Cardiac muscle cell (in vitro differentiated cells and primary cell): ENCODE data around the gene DLG5. TPM values are rescaled to one million over a fixed set of nuclear protein-coding genes. Genes with fewer than 3 reads are reported as not detected.

ENCODE experiments used
- DNase-seq, 2 donors: peaks; one replicate each; pipeline versions ENCODE4 v3.0.0 to v3.0.0-alpha.2; 2010 to 2017; ENCODE audit warnings: low read depth in 1 of 2, low spot score in 1 of 2
- H3K27ac ChIP-seq: fragments of 200-600 bp; sonication (generic); 2 replicates; pipeline ENCODE4 v1.5.1; 2016
- H3K27me3 ChIP-seq: fragments of 200-600 bp; sonication (generic); 2 replicates; pipeline ENCODE4 v1.6.0; 2016; ENCODE audit warnings: control low read depth
- H3K36me3 ChIP-seq: fragments of 200-600 bp; sonication (generic); 2 replicates; pipeline ENCODE4 v1.5.1; 2016; ENCODE audit warnings: control low read depth
- H3K4me1 ChIP-seq: fragments of 200-600 bp; sonication (generic); 2 replicates; pipeline ENCODE4 v1.8.1; 2017; ENCODE audit warnings: low read depth, mild to moderate bottlenecking, mixed run types
- H3K4me3 ChIP-seq: fragments of 200-600 bp; sonication (generic); 2 replicates; pipeline ENCODE4 v1.5.1; 2016; ENCODE audit warnings: mild to moderate bottlenecking
- H3K9me3 ChIP-seq: fragments of 200-600 bp; sonication (generic); 2 replicates; pipeline ENCODE4 v1.5.1; 2017; ENCODE audit warnings: low read depth, mild to moderate bottlenecking, control low read depth
- polyA plus RNA-seq: library from polyadenylated mRNA; unstranded; fragments of >200 nt; fragmentation: Nextera tagmentation; extraction: Ambion mirVana; gene quantifications from 2 replicates; pipeline ENCODE4 v1.2.1, GENCODE V29; 2016
- total RNA-seq: library from RNA; depleted of rRNA; stranded (reverse); fragments of >200 nt; gene quantifications from 2 replicates; pipeline ENCODE4 v1.2.3, GENCODE V29; 2016
- TF ChIP-seq, protein P1 (sequence below): IDR thresholded peaks from 2 replicates; pipeline ENCODE4 v1.5.1; 2012; ENCODE audit warnings: low read depth, mild to moderate bottlenecking, low read length

The DLG5 gene
- total and polyA plus RNA-seq, 2 experiments from 2014 or later: 20.3 to 64.4 TPM

DNA sequence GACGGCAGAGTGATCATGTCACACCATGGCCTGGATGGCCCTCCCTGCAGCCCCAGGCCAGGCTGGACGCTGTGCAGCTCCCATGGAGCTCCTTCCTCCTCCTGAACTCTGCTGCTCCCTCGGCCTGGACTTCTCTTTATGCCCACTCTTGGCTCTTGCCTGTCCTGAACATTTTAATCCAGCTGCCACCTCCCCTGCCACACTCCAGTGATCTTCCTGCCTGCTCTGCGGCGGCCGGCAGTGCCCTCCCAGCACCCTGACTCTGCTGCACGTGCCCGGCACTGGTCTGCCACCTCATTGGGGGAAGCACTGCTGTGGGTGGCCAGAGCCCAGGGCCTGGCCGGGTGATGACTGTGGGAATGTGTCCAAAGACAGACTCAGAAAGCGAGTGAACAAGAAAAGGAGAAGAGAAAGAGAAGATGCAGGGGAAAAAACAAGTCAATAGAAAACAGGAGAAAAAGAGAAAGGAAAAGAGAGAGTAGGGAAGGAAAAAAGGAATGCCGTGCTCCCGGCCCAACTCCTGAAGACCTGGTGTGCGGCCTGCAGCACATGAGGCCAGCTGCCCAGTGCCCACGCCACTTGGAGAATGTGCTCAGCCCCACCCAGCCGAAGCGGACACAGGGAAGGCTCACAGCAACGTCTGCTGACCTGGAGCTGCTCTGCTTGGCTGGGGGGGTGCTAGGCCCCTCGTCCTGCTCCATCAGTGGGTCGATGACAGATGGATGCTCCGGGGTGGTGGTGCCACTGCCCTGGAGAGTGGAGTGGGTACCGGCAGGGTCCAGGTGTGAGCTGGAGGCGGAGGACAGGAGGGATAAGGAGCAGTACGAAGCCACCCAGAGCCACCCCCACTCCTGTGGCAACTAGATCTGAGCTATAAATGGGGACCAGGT, 115.9 kb downstream of the DLG5 start:
- H3K4me3 ChIP-seq: no peak overlapping the region
- no peak for DNase-seq
- H3K36me3 ChIP-seq: peaks cover 40% of the 10 kb centered on the region
- no peak overlapping the region for H3K27ac ChIP-seq
- TF ChIP-seq, protein P1, sequence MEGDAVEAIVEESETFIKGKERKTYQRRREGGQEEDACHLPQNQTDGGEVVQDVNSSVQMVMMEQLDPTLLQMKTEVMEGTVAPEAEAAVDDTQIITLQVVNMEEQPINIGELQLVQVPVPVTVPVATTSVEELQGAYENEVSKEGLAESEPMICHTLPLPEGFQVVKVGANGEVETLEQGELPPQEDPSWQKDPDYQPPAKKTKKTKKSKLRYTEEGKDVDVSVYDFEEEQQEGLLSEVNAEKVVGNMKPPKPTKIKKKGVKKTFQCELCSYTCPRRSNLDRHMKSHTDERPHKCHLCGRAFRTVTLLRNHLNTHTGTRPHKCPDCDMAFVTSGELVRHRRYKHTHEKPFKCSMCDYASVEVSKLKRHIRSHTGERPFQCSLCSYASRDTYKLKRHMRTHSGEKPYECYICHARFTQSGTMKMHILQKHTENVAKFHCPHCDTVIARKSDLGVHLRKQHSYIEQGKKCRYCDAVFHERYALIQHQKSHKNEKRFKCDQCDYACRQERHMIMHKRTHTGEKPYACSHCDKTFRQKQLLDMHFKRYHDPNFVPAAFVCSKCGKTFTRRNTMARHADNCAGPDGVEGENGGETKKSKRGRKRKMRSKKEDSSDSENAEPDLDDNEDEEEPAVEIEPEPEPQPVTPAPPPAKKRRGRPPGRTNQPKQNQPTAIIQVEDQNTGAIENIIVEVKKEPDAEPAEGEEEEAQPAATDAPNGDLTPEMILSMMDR: no peak
- no peaks in the 10 kb centered on the region for H3K27me3 ChIP-seq
- H3K4me1 ChIP-seq: no peaks in the 10 kb centered on the region
- H3K9me3 ChIP-seq: no peaks in the 10 kb centered on the region

DNA sequence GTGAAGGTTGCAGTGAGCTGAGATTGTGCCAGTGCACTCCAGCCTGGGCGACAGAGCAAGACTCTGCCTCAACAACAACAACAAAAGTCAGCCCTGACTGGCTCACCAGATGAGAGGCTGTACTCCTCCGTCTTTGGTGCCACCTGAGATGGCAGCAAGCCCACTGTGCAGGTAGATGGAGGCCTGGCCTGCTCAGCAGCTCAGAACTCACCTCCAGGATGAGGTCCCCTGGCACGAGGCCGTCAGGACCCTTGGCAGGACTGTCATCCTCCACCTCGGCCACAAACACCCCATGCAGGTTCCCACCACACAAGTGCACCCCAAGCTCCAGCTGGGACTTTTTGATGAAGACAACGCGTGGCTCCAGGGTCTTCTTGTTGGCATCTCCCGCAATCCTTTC, 117.2 kb downstream of the DLG5 start:
- H3K27ac ChIP-seq: no peak overlapping the region
- H3K27me3 ChIP-seq: no peaks in the 10 kb centered on the region
- peaks cover 37% of the 10 kb centered on the region for H3K36me3 ChIP-seq

DNA sequence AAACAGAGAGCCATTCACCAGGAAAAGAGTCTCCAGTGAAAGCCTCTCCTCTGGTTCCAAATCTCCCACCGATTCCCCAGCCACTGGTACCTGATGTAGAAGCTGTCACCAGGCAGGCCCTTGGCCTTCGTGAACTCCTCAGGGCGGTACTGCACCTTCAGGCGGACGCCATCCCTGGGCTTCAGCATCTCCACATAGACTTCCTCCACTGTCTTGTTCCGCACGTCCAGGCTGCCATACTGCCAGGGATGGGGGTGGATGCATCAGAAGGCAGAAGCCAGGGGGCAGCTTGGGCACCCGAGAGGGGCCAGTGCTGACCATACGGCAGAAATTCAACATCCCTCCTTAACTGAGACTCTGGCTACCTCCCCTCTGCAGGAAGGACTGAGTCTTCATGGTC, 118.8 kb downstream of the DLG5 start:
- DNase-seq: no peak
- H3K4me1 ChIP-seq: no peaks in the 10 kb centered on the region
- H3K9me3 ChIP-seq: no peaks in the 10 kb centered on the region
- no peaks in the 10 kb centered on the region for H3K27me3 ChIP-seq
- TF ChIP-seq, protein P1: no peak
- no peak overlapping the region for H3K4me3 ChIP-seq
- peaks cover 41% of the 10 kb centered on the region for H3K36me3 ChIP-seq
- H3K27ac ChIP-seq: no peak overlapping the region

More for the DNA sequence above, 117.2 kb downstream of the DLG5 start:
- no peak for DNase-seq
- Histone ChIP-seq H3K4me3 (no peak overlapping the region), H3K9me3 (no peaks in the 10 kb centered on the region), H3K4me1 (no peaks in the 10 kb centered on the region)
- TF ChIP-seq, protein P1: no peak

DNA sequence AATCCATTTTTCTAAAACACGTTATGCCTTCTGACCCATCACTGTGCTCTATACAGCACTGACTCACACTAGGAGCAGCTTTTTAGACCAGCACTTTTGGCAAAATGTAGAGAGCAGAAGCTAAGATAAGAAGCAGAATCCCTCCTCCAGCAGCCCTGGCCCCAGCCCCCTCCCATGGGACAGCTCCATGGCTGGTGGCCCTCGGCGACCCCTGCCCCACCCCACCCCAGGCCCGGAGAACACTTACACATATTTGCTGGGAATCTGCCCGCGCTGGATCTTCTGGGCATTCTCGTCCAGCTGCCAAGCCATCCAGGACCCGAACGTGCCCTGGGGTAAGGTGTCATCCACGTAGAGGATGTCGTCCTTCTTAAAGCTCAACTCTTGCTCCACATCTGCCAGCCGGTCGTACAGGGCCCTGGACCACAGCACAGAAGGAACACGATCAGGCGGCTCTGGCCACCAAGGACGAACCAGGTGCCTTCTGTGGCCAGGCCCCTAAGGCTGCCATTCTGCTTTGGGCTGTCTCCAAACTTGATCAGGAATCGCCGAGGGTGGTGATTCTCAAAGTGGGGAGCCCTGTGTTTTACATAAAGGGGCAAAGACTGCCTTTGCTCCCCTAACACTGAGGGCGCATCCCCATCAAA, 119.9 kb downstream of the DLG5 start:
- Histone ChIP-seq H3K27ac (peak overlapping the region; percentile 54), H3K4me1 (no peaks in the 10 kb centered on the region), H3K36me3 (peaks cover 36% of the 10 kb centered on the region), H3K4me3 (no peak overlapping the region), H3K27me3 (no peaks in the 10 kb centered on the region), H3K9me3 (no peaks in the 10 kb centered on the region)
- TF ChIP-seq, protein P1: no peak
- DNase-seq: no peak

DNA sequence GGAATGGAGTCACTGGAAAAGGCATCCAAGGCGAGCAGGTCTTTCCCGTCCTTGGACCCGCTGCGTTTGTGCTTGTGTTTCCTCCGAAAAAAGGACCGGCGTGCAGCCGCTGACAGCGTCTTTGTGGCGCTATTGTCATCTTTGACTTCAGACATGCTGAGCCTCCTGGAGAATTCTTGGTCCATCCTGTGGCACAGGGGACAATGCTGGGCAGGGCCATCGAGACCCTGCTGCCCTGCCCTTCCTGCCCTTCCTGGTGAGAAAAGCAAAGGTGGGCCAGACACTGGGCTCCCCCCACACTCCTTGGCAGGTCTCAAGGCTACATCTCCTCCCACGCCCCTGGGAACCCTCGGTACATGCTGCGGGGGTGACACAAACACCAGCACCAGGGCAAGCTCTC, 120.9 kb downstream of the DLG5 start:
- TF ChIP-seq, protein P1: no peak
- no peak for DNase-seq
- peaks cover 32% of the 10 kb centered on the region for H3K36me3 ChIP-seq

More for the DNA sequence above, 120.9 kb downstream of the DLG5 start:
- Histone ChIP-seq H3K27ac (no peak overlapping the region), H3K4me3 (no peak overlapping the region), H3K4me1 (no peaks in the 10 kb centered on the region), H3K27me3 (no peaks in the 10 kb centered on the region), H3K9me3 (no peaks in the 10 kb centered on the region)
